Keratinocyte (primary cell): ENCODE results near the gene ERICH2. TPM values are rescaled to one million over a fixed set of nuclear protein-coding genes. Genes with fewer than 3 reads are reported as not detected.

Experiments used
- DNase-seq: peaks from one replicate; pipeline ENCODE4 v3.0.0-alpha.2; 2011; ENCODE audit warnings: low read depth, missing footprints, low spot score
- FAIRE-seq: peaks from 2 replicates; lab custom pipeline; 2011; peaks lifted over from hg19 to GRCh38; lab: Jason Lieb, UNC
- H2AFZ ChIP-seq: 2 replicates; pipeline ENCODE4 v1.6.0; 2012; ENCODE audit warnings: low read length, control low read depth, inconsistent platforms; ENCODE audit not compliant: control insufficient read depth
- H3K27ac ChIP-seq: 2 replicates; pipeline ENCODE4 v1.5.1; 2011; ENCODE audit warnings: low read length; ENCODE audit not compliant: control insufficient read depth, insufficient read depth
- H3K27me3 ChIP-seq: 3 replicates; pipeline ENCODE4 v1.6.0; 2011; ENCODE audit warnings: low read length; ENCODE audit not compliant: control insufficient read depth, insufficient read depth; ENCODE audit errors: extremely low read depth
- H3K36me3 ChIP-seq, 2 experiments: 2 replicates in 1 of 2; 3 replicates in 1 of 2; pipeline ENCODE4 v1.5.1; 2011; ENCODE audit warnings: low read length in 2 of 2, mild to moderate bottlenecking in 1 of 2; ENCODE audit not compliant: control insufficient read depth in 2 of 2, insufficient read depth in 2 of 2; ENCODE audit errors: extremely low read depth in 1 of 2
- H3K4me1 ChIP-seq: 3 replicates; pipeline ENCODE4 v1.5.1; 2011; ENCODE audit warnings: low read length; ENCODE audit not compliant: control insufficient read depth, insufficient read depth; ENCODE audit errors: extremely low read depth
- H3K4me2 ChIP-seq: 3 replicates; pipeline ENCODE4 v1.6.0; 2011; ENCODE audit warnings: low read depth, low read length; ENCODE audit not compliant: control insufficient read depth, insufficient read depth; ENCODE audit errors: extremely low read depth
- H3K4me3 ChIP-seq, 3 experiments: fragments of 200-600 bp in 1 of 3; sonication (generic) in 1 of 3; 2 replicates in 2 of 3; 3 replicates in 1 of 3; pipeline ENCODE4 v1.5.1; 2011 to 2016; ENCODE audit warnings: low read length in 3 of 3, mild to moderate bottlenecking in 3 of 3, control low read depth in 2 of 3, inconsistent platforms in 1 of 3, low read depth in 1 of 3, mixed read lengths in 1 of 3, mixed run types in 1 of 3, moderate library complexity in 1 of 3; ENCODE audit not compliant: control insufficient read depth in 2 of 3, insufficient read depth in 2 of 3; ENCODE audit errors: extremely low read depth in 1 of 3
- H3K79me2 ChIP-seq: 2 replicates; pipeline ENCODE4 v1.6.0; 2012; ENCODE audit warnings: low read length; ENCODE audit not compliant: control insufficient read depth, insufficient read depth
- H3K9ac ChIP-seq: 3 replicates; pipeline ENCODE4 v1.6.0; 2011; ENCODE audit warnings: low read length; ENCODE audit not compliant: control insufficient read depth, insufficient read depth; ENCODE audit errors: extremely low read depth
- H3K9me1 ChIP-seq: 3 replicates; pipeline ENCODE4 v1.6.0; 2011; ENCODE audit warnings: low read length; ENCODE audit not compliant: control insufficient read depth, insufficient read depth; ENCODE audit errors: extremely low read depth
- H3K9me3 ChIP-seq: 2 replicates; pipeline ENCODE4 v1.5.1; 2012; ENCODE audit warnings: low read depth, low read length; ENCODE audit not compliant: control insufficient read depth
- H4K20me1 ChIP-seq: 3 replicates; pipeline ENCODE4 v1.6.0; 2011; ENCODE audit warnings: low read length; ENCODE audit not compliant: control insufficient read depth, insufficient read depth; ENCODE audit errors: extremely low read depth
- CTCF ChIP-seq, 3 experiments: IDR thresholded peaks in 1 of 3; conservative IDR thresholded peaks in 1 of 3; optimal IDR thresholded peaks in 1 of 3; 2 replicates in 2 of 3; 3 replicates in 1 of 3; pipeline versions ENCODE3 to v1.5.1; 2011; ENCODE audit warnings: low read length in 3 of 3, mild to moderate bottlenecking in 3 of 3, moderate library complexity in 2 of 3, control low read depth in 1 of 3, inconsistent platforms in 1 of 3; ENCODE audit not compliant: insufficient read depth in 2 of 3; ENCODE audit errors: extremely low read depth in 1 of 3
- EZH2 ChIP-seq: IDR thresholded peaks from one replicate; pipeline ENCODE4 v1.6.1; 2012; ENCODE audit warnings: inconsistent platforms, mild to moderate bottlenecking, low read length, moderate library complexity
- dilution Hi-C: fragments of 300-500 bp; cut with MboI; formaldehyde crosslinking; loops from one replicate; pipeline ENCODE4 v1.7.0; 2020; ENCODE audit warnings: low sequenced_read_pairs; ENCODE audit not compliant: extremely low pct_ligation_motif_present
- polyA plus RNA-seq, 5 experiments: library from polyadenylated mRNA; depleted of rRNA in 3 of 5; stranded (reverse) in 3 of 5; stranded (forward) in 1 of 5; unstranded in 1 of 5; fragments of >200 nt; gene quantifications; 1 replicate in 1 of 5; 2 replicates in 3 of 5; 3 replicates in 1 of 5; pipeline versions ENCODE4 v1.2.1 to v1.2.3, GENCODE V29; 2011 to 2012; ENCODE audit warnings: missing spikeins in 2 of 5, low read depth in 1 of 5, low replicate concordance in 1 of 5

The ERICH2 gene
- polyA plus RNA-seq, 1 donor (not counting 4 experiments of a cell fraction or from before 2014, with no cell fraction given): 1.3 TPM

DNA sequence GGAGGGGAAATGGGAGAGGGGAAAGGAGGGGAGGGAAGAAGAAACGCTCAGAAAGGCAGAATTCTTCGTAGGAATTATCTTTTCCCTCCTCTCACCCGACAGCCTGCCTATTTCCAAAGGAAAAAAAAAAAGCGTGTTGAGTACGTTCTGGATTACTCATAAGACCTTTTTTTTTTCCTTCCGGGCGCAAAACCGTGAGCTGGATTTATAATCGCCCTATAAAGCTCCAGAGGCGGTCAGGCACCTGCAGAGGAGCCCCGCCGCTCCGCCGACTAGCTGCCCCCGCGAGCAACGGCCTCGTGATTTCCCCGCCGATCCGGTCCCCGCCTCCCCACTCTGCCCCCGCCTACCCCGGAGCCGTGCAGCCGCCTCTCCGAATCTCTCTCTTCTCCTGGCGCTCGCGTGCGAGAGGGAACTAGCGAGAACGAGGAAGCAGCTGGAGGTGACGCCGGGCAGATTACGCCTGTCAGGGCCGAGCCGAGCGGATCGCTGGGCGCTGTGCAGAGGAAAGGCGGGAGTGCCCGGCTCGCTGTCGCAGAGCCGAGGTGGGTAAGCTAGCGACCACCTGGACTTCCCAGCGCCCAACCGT, 46.4 kb downstream of the ERICH2 start, which contains the start of gene GAD1:
TSS of gene GAD1 (plus strand) at position 384 of the 589 bp plus-strand sequence. CDS start 1,705 bp downstream, outside the sequence.
- Histone ChIP-seq H3K9me1 (no peaks in the 10 kb centered on the region), H3K79me2 (no peaks in the 10 kb centered on the region), H3K27ac (no peak within 1 kb of the TSS), H2AFZ (peak within 1 kb of the TSS; percentile 82), H3K27me3 (peaks cover 72% of the 10 kb centered on the region), H4K20me1 (no peaks in the 10 kb centered on the region), H3K4me2 (peak within 1 kb of the TSS; percentile 70), H3K4me3 (peak within 1 kb of the TSS; percentile 41 to 58 (median 48)), H3K9ac (peak within 1 kb of the TSS; percentile 53), H3K36me3 (no peaks in the 10 kb centered on the region), H3K9me3 (no peaks in the 10 kb centered on the region), H3K4me1 (peaks cover 38% of the 10 kb centered on the region)
- DNase-seq (no peak), FAIRE-seq (no peak)
- dilution Hi-C loops: no loop called here
- TF ChIP-seq EZH2 (no peak), CTCF (optimal IDR thresholded peaks at IDR 0.05 in 1 of 3, IDR thresholded peaks at IDR 0.05 in 1 of 3, conservative IDR thresholded peaks at IDR 0.05 in 1 of 3; ENCODE audit: extremely low read depth in 1 of 3, insufficient read depth in 2 of 3, low read length in 3 of 3) (no peak)

DNA sequence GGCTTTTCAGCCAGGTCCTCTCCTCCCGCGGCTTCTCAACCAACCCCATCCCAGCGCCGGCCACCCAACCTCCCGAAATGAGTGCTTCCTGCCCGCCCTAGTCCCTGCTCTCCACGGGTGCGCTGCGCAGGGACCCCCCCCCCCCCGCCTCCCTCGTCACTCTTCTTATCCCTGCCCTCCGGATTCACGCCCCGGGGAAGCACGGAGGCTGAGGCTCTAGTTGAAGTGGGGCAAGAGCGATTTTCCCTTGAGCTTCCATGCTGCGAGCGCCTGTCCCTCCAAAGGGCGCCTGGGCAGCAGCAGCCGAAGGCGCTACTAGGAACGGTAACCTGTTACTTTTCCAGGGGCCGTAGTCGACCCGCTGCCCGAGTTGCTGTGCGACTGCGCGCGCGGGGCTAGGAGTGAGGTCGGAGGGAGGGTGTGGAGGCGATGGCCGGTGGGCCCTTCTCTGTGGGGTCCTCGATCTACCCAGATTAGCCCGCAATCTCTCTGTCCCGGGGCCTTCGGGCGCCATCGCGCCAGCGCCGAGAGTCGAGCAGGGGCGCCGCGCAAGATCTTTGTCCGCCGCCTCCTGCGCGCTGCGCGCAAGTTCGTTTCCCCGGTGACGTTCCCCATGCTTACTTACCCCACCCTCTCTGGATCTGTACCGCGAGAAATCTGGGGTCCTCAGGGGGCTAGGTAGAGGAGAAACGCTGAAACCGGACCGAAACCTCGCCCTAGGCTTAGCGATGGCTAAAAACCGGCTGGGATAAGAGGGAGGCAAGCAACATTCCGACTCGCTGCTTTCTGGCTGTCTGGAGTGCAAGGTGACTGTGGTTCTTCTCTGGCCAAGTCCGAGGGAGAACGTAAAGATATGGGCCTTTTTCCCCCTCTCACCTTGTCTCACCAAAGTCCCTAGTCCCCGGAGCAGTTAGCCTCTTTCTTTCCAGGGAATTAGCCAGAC, 47.2 kb downstream of the ERICH2 start:
- H3K4me3 ChIP-seq: peak overlapping the region; percentile 41 to 58 (median 48)
- peaks cover 80% of the 10 kb centered on the region for H3K27me3 ChIP-seq
- dilution Hi-C loops: no loop called here
- no peaks in the 10 kb centered on the region for H3K79me2 ChIP-seq
- H2AFZ ChIP-seq: peak overlapping the region; percentile 82
- no peak overlapping the region for H3K27ac ChIP-seq
- no peak for FAIRE-seq
- no peaks in the 10 kb centered on the region for H3K9me3 ChIP-seq
- H3K4me2 ChIP-seq: peak overlapping the region; percentile 70
- no peaks in the 10 kb centered on the region for H3K36me3 ChIP-seq
- peaks cover 44% of the 10 kb centered on the region for H3K4me1 ChIP-seq
- no peaks in the 10 kb centered on the region for H3K9me1 ChIP-seq
- DNase-seq: no peak
- no peaks in the 10 kb centered on the region for H4K20me1 ChIP-seq
- H3K9ac ChIP-seq: peak overlapping the region; percentile 53
- TF ChIP-seq CTCF (optimal IDR thresholded peaks at IDR 0.05 in 1 of 3, IDR thresholded peaks at IDR 0.05 in 1 of 3, conservative IDR thresholded peaks at IDR 0.05 in 1 of 3; ENCODE audit: extremely low read depth in 1 of 3, insufficient read depth in 2 of 3, low read length in 3 of 3) (no peak), EZH2 (no peak)
